ENCODE data around the gene SLMAP. TPM values are rescaled to one million over a fixed set of nuclear protein-coding genes. Genes with fewer than 3 reads are reported as not detected.
"Not testable (repeated sequence)": the region's sequence is repeated elsewhere in the genome, so short reads cannot be mapped to it uniquely, and the experiment has no call there.

Gene SLMAP
- total RNA-seq, 1 experiment from 2014 or later, result 79.5 TPM

DNA sequence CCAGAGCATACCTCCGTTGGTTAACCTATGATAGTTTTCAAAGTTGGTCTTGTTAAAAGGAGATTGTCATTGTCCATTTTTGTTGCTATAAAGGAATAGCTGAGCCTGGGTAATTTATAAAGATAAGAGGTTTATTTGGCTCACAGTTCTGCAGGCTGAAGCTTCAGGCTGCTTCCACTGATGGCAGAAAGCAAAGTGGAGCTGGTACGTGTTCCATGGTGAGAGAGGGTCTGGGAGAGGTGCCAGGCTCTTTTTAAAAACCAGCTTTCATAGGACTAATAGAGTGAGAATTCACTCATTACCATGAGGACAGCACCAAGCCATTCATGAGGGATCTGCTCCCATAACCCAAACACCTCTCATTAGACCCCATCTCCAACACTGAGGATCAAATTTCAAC, 107.3 kb downstream of the SLMAP start (continued):
- no peak for TF ChIP-seq AFF4 (CRISPR knock-in tag; IDR thresholded peaks at IDR 0.05; ENCODE audit: borderline replicate concordance)
- TF ChIP-seq EMX1 (CRISPR knock-in tag; IDR thresholded peaks at IDR 0.05), result no peak
- no peak for TF ChIP-seq IRF1 (CRISPR knock-in tag; IDR thresholded peaks at IDR 0.05)
- TF ChIP-seq FOXK1 (CRISPR knock-in tag; IDR thresholded peaks at IDR 0.05), result no peak
- TF ChIP-seq ELF4 (CRISPR knock-in tag; IDR thresholded peaks at IDR 0.05; ENCODE audit: low read depth), result no peak
- TF ChIP-seq ZNF219 (CRISPR knock-in tag; IDR thresholded peaks at IDR 0.05; ENCODE audit: borderline replicate concordance), result no peak
- TF ChIP-seq ETV6 (CRISPR knock-in tag; IDR thresholded peaks at IDR 0.05), result no peak
- TF ChIP-seq ZNF263 (CRISPR knock-in tag; IDR thresholded peaks at IDR 0.05; ENCODE audit: low read depth), result no peak
- no peak for TF ChIP-seq GABPB1 (CRISPR knock-in tag; IDR thresholded peaks at IDR 0.05)
- TF ChIP-seq ERG (CRISPR knock-in tag; IDR thresholded peaks at IDR 0.05), result no peak
- TF ChIP-seq JUN (CRISPR knock-in tag; IDR thresholded peaks at IDR 0.05), result no peak
- TF ChIP-seq FOXP1 (CRISPR knock-in tag; IDR thresholded peaks at IDR 0.05; ENCODE audit: borderline replicate concordance), result no peak

DNA sequence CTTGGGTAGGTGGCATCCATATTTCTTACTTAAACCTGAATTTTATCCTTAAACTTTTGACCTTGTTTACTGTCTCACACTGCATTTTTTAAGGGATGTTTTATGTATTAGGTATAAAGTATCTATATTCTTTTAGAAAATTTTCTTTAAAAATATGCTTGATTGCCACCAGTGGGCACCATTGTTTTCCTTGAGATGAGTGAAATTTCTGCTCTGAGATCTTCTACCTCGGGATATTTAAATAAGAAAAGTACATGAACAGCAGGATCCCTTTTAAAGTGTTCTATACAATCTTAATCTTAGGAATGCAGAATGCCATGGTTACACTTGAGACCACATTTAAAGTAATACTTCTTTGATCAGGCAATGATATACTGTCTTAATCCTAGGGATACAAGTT, 108.7 kb downstream of the SLMAP start:
- H3K27ac Mint-ChIP-seq, result no peak overlapping the region
- H3K4me3 Mint-ChIP-seq, result no peak overlapping the region
- no peaks in the 10 kb centered on the region for H3K27me3 Mint-ChIP-seq (ENCODE audit: low read depth)
- CTCF ChIA-PET, result no interaction called here
- POLR2A ChIA-PET, result no interaction called here
- DNase-seq (ENCODE audit: low spot score) (no peak), ATAC-seq (no peak)
- TF ChIP-seq NR2C2 (CRISPR knock-in tag; IDR thresholded peaks at IDR 0.05), result no peak
- no peak for TF ChIP-seq ATF6 (CRISPR knock-in tag; IDR thresholded peaks at IDR 0.05)
- no peak for TF ChIP-seq CBFB (CRISPR knock-in tag; IDR thresholded peaks at IDR 0.05; ENCODE audit: low read depth)
- TF ChIP-seq NFATC4 (CRISPR knock-in tag; IDR thresholded peaks at IDR 0.05), result no peak
- TF ChIP-seq, protein P1, sequence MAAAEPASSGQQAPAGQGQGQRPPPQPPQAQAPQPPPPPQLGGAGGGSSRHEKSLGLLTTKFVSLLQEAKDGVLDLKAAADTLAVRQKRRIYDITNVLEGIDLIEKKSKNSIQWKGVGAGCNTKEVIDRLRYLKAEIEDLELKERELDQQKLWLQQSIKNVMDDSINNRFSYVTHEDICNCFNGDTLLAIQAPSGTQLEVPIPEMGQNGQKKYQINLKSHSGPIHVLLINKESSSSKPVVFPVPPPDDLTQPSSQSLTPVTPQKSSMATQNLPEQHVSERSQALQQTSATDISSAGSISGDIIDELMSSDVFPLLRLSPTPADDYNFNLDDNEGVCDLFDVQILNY (CRISPR knock-in tag; IDR thresholded peaks at IDR 0.05), result no peak
- no peak for TF ChIP-seq FOXP1 (CRISPR knock-in tag; IDR thresholded peaks at IDR 0.05; ENCODE audit: borderline replicate concordance)
- no peaks in the 10 kb centered on the region for H3K9me3 Mint-ChIP-seq
- peaks cover 21% of the 10 kb centered on the region for H3K36me3 Mint-ChIP-seq
- peaks cover 3% of the 10 kb centered on the region; the same call in 1 of the 2 replicates for H3K4me1 Mint-ChIP-seq

DNA sequence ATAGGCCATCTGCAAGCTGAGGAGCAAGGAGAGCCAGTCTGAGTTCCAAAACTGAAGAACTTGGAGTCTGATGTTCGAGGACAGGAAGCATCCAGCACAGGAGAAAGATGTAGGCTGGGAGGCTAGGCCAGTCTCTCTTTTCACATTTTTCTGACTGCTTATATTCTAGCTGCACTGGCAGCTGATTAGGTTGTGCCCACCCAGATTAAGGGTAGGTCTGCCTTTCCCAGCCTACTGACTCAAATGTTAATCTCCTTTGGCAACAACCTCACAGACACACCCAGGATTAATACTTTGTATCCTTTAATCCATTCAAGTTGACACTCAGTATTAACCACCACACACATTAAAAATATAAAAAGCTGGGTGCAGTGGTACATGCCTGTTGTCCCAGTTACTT, 113.0 kb downstream of the SLMAP start:
- CTCF ChIA-PET; ATAC-seq; H3K36me3 Mint-ChIP-seq; H3K27ac Mint-ChIP-seq; H3K4me1 Mint-ChIP-seq; DNase-seq (ENCODE audit: low spot score); POLR2A ChIA-PET; H3K4me3 Mint-ChIP-seq; H3K9me3 Mint-ChIP-seq; H3K27me3 Mint-ChIP-seq (ENCODE audit: low read depth): not testable (repeated sequence)

Measured in WTC11 (cell line).